ENCODE measurements around the gene SERAC1. TPM values are rescaled to one million over a fixed set of nuclear protein-coding genes. Genes with fewer than 3 reads are reported as not detected.
"Not testable (repeated sequence)": the region's sequence is repeated elsewhere in the genome, so short reads cannot be mapped to it uniquely, and the experiment has no call there.

SERAC1 gene
- total RNA-seq, 4 donors from 2014 or later: 22.9 to 36.5 (median 27.8) TPM

DNA sequence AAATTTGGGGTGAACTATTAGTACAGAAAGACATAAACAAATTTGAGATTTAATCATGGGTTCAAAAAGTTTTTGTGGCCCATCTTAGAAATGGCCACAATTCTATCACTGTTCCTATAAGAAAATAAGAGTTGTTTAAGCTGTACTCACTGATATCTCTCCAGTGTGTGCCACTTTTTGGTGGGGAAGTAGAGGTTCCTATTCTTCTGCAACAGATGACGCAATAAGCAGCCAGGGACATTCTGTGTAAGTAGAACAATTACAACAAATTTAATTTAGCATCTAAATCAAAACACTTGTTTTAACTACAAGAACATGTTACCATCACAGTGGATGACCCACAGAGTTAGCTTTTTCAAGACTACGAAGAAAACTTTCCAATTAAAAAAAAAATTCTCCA is 9.9 kb downstream of the SERAC1 start:
- no peaks in the 10 kb centered on the region for H3K27me3 ChIP-seq
- H3K4me3 ChIP-seq: no peak overlapping the region
- 89 to 94% methylated on average over 2 of the region's 2 CpGs for WGBS, 2 donors (ENCODE audit: low coverage in 1 of 2)
- no peak for TF ChIP-seq POLR2AphosphoS5 (IDR thresholded peaks at IDR 0.05)
- TF ChIP-seq, protein P1, sequence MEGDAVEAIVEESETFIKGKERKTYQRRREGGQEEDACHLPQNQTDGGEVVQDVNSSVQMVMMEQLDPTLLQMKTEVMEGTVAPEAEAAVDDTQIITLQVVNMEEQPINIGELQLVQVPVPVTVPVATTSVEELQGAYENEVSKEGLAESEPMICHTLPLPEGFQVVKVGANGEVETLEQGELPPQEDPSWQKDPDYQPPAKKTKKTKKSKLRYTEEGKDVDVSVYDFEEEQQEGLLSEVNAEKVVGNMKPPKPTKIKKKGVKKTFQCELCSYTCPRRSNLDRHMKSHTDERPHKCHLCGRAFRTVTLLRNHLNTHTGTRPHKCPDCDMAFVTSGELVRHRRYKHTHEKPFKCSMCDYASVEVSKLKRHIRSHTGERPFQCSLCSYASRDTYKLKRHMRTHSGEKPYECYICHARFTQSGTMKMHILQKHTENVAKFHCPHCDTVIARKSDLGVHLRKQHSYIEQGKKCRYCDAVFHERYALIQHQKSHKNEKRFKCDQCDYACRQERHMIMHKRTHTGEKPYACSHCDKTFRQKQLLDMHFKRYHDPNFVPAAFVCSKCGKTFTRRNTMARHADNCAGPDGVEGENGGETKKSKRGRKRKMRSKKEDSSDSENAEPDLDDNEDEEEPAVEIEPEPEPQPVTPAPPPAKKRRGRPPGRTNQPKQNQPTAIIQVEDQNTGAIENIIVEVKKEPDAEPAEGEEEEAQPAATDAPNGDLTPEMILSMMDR (IDR thresholded peaks at IDR 0.05): no peak
- TF ChIP-seq POLR2A (IDR thresholded peaks at IDR 0.05): no peak
- TF ChIP-seq EP300 (IDR thresholded peaks at IDR 0.05): no peak
- no peaks in the 10 kb centered on the region for H3K9me3 ChIP-seq
- peaks cover 0 to 28% of the 10 kb centered on the region in 2 donors for H3K36me3 ChIP-seq
- H3K27ac ChIP-seq: no peak overlapping the region
- peaks cover 0 to 24% (median 0%) of the 10 kb centered on the region in 3 donors for H3K4me1 ChIP-seq
- no peak for ATAC-seq

DNA sequence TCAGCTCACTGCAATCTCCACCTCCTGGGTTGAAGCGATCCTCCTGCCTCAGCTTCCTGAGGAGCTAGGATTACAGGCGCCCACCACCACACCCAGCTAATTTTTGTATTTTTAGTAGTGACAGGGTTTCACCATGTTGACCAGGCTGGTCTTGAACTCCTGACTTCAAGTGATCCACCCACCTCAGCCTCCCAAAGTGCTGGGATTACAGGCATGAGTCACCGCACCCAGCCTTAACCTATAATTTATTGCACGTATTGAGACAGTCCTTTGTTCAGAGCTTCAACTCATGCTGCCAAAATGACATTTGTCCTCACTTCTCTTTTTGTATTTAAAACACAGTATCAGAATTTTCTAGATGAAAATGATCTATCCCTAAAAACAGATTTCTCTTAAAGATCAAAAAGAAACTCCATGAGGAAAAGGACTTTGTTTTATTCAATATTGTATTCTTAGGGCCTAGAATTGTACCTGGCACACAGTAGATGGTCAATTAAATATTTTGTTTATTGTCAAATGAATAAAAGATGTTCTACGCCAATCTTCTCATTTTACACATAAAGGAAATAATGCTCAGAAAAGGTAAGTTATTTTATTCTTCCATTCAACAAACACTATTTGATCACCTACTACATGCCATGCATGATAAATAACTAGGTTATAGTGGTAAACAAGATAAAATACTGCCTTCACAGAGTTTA is 10.8 kb downstream of the SERAC1 start:
- WGBS, 2 donors (ENCODE audit: low coverage in 1 of 2): 89 to 98% methylated on average over 5 of the region's 5 CpGs
- Histone ChIP-seq H3K27ac (no peak overlapping the region), H3K27me3 (no peaks in the 10 kb centered on the region), H3K9me3 (no peaks in the 10 kb centered on the region), H3K4me1 (peaks cover 0 to 24% (median 0%) of the 10 kb centered on the region in 3 donors), H3K4me3 (no peak overlapping the region), H3K36me3 (peaks cover 0 to 33% of the 10 kb centered on the region in 2 donors)
- no peak for TF ChIP-seq POLR2A (IDR thresholded peaks at IDR 0.05)
- no peak for TF ChIP-seq POLR2AphosphoS5 (IDR thresholded peaks at IDR 0.05)
- TF ChIP-seq, protein P1 (IDR thresholded peaks at IDR 0.05): no peak
- TF ChIP-seq EP300 (IDR thresholded peaks at IDR 0.05): no peak
- no peak for ATAC-seq

DNA sequence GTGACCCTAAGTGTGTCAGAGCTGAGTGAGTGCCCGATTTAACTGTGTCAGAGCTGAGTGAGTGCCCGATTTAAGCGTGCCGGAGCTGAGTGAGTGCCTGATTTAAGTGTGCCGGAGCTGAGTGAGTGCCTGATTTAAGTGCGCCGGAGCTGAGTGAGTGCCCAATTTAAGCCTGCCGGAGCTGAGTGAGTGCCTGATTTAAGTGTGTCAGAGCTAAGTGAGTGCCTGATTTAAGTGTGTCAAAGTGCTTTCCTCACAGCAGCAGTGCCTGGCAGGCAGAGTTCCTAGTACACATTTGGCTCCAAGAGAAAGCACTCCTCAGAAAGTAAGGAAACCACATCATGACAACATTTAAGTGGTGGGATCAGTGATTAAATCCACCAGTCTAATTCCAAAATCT is 13.2 kb downstream of the SERAC1 start:
- Histone ChIP-seq H3K27me3 (no peaks in the 10 kb centered on the region), H3K36me3 (peaks cover 0 to 49% of the 10 kb centered on the region in 2 donors), H3K4me3 (no peak overlapping the region), H3K27ac (no peak overlapping the region), H3K4me1 (peaks cover 0 to 11% (median 0%) of the 10 kb centered on the region in 3 donors), H3K9me3 (no peaks in the 10 kb centered on the region)
- WGBS, 2 donors (ENCODE audit: low coverage in 1 of 2): 92 to 96% methylated on average over 7 to 8 of the region's 8 CpGs
- TF ChIP-seq POLR2AphosphoS5 (IDR thresholded peaks at IDR 0.05) (no peak), POLR2A (IDR thresholded peaks at IDR 0.05) (no peak), EP300 (IDR thresholded peaks at IDR 0.05) (no peak)
- TF ChIP-seq, protein P1 (IDR thresholded peaks at IDR 0.05): no peak
- ATAC-seq: no peak

DNA sequence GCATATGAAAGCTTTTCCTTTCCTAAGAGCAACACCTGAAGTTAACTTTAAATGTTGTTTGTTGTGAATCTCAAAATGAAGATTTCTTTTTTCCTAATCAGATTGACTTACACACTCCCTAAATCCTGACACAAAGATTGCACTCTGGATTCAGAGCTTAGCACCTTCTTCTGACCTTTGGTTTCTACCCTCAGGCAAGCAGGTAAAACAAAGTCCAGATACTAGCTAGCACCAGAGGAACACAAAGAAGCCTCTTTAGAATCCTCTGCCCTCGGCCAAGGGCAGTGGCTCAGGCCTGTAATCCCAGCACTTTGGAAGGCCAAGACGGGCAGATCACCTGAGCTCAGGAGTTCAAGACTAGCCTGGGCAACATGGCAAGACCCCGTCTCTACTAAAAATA is 14.5 kb downstream of the SERAC1 start:
- WGBS, 2 donors (ENCODE audit: low coverage in 1 of 2): 90 to 100% methylated on average over 1 to 2 of the region's 3 CpGs
- Histone ChIP-seq H3K36me3 (peaks cover 0 to 61% of the 10 kb centered on the region in 2 donors), H3K9me3 (no peaks in the 10 kb centered on the region), H3K27ac (no peak overlapping the region), H3K27me3 (no peaks in the 10 kb centered on the region), H3K4me3 (no peak overlapping the region), H3K4me1 (peaks cover 0 to 4% (median 0%) of the 10 kb centered on the region in 3 donors)
- no peak for ATAC-seq
- TF ChIP-seq POLR2AphosphoS5 (IDR thresholded peaks at IDR 0.05): no peak
- TF ChIP-seq, protein P1 (IDR thresholded peaks at IDR 0.05): no peak
- no peak for TF ChIP-seq EP300 (IDR thresholded peaks at IDR 0.05)
- no peak for TF ChIP-seq POLR2A (IDR thresholded peaks at IDR 0.05)

DNA sequence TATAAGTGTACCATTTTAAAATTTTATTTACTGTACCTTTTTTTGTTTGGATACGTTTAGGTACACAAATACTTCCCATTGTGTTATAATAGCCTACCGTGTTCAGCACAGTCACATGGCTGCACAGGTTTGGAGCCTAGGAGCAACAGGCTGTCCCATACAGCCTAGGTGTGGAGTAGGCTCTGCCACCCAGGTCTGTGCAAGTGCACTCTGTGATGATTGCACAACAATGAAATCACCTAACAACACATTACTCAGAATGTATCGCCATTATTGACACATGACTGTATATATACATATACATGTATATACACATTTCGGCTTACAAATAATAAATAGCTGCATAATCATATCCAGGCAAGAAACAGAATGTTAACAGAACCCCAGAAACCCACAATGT is 15.4 kb downstream of the SERAC1 start:
- no peak overlapping the region for H3K4me3 ChIP-seq
- no peaks in the 10 kb centered on the region for H3K4me1 ChIP-seq
- WGBS, 2 donors (ENCODE audit: low coverage in 1 of 2): 86 to 95% methylated on average over 4 of the region's 4 CpGs
- H3K9me3 ChIP-seq: no peaks in the 10 kb centered on the region
- H3K27ac ChIP-seq: no peak overlapping the region
- TF ChIP-seq EP300 (IDR thresholded peaks at IDR 0.05) (no peak), POLR2AphosphoS5 (IDR thresholded peaks at IDR 0.05) (no peak), POLR2A (IDR thresholded peaks at IDR 0.05) (no peak)
- TF ChIP-seq, protein P1 (IDR thresholded peaks at IDR 0.05): no peak
- no peaks in the 10 kb centered on the region for H3K27me3 ChIP-seq
- peaks cover 0 to 62% of the 10 kb centered on the region in 2 donors for H3K36me3 ChIP-seq
- no peak for ATAC-seq

DNA sequence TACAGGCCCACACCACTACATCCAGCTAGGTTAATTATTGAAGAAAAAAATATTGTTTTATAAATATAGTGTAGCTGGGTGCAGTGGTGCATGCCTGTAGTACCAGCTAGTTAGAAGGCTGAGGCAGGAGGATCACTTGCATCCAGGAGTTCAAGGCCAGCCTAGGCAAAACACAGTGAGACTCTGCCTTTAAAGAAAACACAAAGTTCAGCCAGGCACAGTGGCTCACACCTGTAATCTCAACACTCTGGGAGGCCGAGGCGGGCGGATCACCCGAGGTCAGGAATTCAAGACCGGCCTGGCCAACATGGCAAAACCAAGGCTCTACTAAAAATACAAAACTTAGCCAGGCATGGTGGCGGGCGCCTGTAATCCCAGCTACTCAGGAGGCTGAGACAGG is 16.0 kb downstream of the SERAC1 start:
- not testable (repeated sequence) for ATAC-seq, H3K9me3 ChIP-seq, H3K27me3 ChIP-seq, H3K4me3 ChIP-seq, H3K27ac ChIP-seq, H3K4me1 ChIP-seq
- peaks cover 0 to 58% of the 10 kb centered on the region in 2 donors for H3K36me3 ChIP-seq
- WGBS, 2 donors (ENCODE audit: low coverage in 1 of 2): 100% methylated on average over 2 to 6 of the region's 7 CpGs

All from gastroesophageal sphincter (tissue), 4 donors.